ENCODE data around the gene MINAR1.

MINAR1 gene

GRCh38 chr15:79466488-79466887 is 34.4 kb downstream of the MINAR1 start:
- no peak for DNase-seq

GRCh38 chr15:79467865-79468586 is 35.9 kb downstream of the MINAR1 start:
- DNase-seq: no peak

- no peak for DNase-seq
Measured at GRCh38 chr15:79472446-79472845, 40.3 kb downstream of the MINAR1 start.

GRCh38 chr15:79474252-79474651 is 42.1 kb downstream of the MINAR1 start:
- no peak for DNase-seq

DNA sequence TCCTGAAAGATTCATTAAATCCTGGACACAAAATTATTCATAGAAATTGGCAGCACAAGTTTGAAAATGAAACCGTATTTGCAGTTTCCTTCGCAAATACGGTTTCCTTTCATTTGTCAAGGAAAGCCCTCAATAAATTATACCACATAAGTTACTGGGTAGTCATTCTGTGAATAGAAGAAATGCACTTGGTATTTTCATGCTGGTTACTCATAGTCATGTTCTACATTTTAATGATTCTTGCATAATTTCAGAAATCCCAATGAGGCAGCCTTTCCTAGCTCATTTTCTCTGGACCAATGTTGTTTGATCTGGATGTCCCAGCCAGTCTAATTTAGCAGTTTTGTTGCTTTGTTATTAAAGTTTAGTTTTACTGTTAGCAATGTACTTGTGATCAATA is 43.2 kb downstream of the MINAR1 start:
- no peak for DNase-seq

GRCh38 chr15:79478108-79478507 is 46.0 kb downstream of the MINAR1 start:
- no peak for DNase-seq

GRCh38 chr15:79479616-79480015 is 47.5 kb downstream of the MINAR1 start:
- no peak for DNase-seq

- DNase-seq: no peak
Measured at GRCh38 chr15:79481793-79482192, 49.7 kb downstream of the MINAR1 start.

Measured in T-helper 1 cell (primary cell).